BLaER1 treated with 17β-estradiol and CSF1 and Interleukin-3, amounts not matched to agents 10 nM and 100 nM (cell line): ENCODE data around the gene KCNQ1OT1.

Experiments used
- H3K27ac ChIP-seq, 11 experiments: shearing (Covaris generic); formaldehyde crosslinking; 2 replicates each; pipeline ENCODE4 v1.8.1; 2022
- H3K27me3 ChIP-seq, 11 experiments: shearing (Covaris generic); formaldehyde crosslinking; 2 replicates each; pipeline ENCODE4 v1.8.1; 2022
- H3K36me3 ChIP-seq, 11 experiments: shearing (Covaris generic); formaldehyde crosslinking; 2 replicates each; pipeline ENCODE4 v1.8.1; 2022
- H3K4me1 ChIP-seq, 10 experiments: shearing (Covaris generic); formaldehyde crosslinking; 2 replicates each; pipeline ENCODE4 v1.8.1; 2022
- H3K4me2 ChIP-seq, 11 experiments: shearing (Covaris generic); formaldehyde crosslinking; 2 replicates each; pipeline ENCODE4 v1.8.1; 2022
- H3K4me3 ChIP-seq, 10 experiments: shearing (Covaris generic); formaldehyde crosslinking; 2 replicates each; pipeline ENCODE4 v1.8.1; 2022
- H3K9ac ChIP-seq, 11 experiments: shearing (Covaris generic); formaldehyde crosslinking; 2 replicates each; pipeline ENCODE4 v1.8.1; 2022
- H3K9me3 ChIP-seq, 11 experiments: shearing (Covaris generic); formaldehyde crosslinking; replicated peaks in 1 of 11; 2 replicates each; pipeline ENCODE4 v1.8.1; 2022
- H4K20me1 ChIP-seq, 11 experiments: shearing (Covaris generic); formaldehyde crosslinking; 2 replicates each; pipeline ENCODE4 v1.8.1; 2022
- Cebpa-rat ChIP-seq, 11 experiments: shearing (Covaris generic); IDR thresholded peaks; 2 replicates each; pipeline ENCODE4 v1.8.1; 2022

KCNQ1OT1 gene

DNA sequence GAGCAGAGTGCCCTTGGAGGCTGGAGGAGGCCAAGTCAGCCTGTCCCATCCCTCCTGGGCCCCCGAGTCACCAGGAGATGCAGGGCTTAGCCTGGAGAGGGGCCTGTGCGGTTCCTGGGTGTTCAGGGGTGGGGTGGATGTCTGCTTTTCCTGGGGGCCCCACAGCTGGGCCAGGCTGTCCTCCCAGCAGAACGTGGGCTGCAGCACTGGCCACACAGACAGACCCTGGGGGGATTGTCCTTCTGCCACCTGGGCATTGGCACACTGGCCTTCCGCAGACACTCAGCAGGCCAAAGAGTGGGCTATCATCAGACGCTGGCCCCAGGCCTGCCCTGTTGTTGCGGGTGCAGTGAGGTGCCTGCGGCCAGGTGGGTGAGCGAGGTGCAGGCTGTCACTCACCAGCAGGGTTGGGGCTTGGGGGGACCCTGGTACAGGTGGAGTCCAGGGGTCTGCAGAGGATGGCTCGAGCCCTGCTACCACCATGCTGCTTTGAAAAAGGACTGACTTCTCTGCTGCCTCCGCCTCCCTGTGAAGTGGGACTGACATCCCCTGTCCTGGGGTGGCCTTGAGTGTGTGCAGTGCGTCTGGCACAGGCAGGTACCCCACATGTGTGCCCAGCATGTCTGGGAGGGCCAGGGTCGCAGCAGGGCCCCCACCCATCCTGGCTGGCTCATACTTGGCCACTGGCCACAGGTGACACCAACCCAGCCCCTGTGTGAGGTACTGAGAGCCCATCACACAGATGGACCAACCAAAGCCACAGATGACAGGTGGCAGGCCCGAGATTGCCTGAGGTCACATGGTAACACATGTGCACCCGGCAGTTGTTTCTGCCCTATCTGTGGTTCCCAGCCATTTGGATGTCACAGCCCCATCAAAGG lies 39.0 kb upstream of the KCNQ1OT1 start:
- H3K4me3 ChIP-seq = no peak overlapping the region
- peak overlapping the region in 10 of 11 experiments; percentile 68 to 81 (median 74); a peak in 20 of 22 replicates for H3K4me2 ChIP-seq
- H3K9ac ChIP-seq = 0 out of 22 replicates have a peak overlapping the region, but pooled peaks of 1 of the 11 experiments have one; percentile 23
- peaks cover 0 to 4% (median 0%) of the 10 kb centered on the region in 11 experiments; a peak in 1 of 22 replicates for H4K20me1 ChIP-seq
- no peaks in the 10 kb centered on the region for H3K9me3 ChIP-seq
- peaks cover 31 to 71% (median 63%) of the 10 kb centered on the region in 10 experiments for H3K4me1 ChIP-seq
- no peaks in the 10 kb centered on the region for H3K36me3 ChIP-seq
- no peaks in the 10 kb centered on the region for H3K27me3 ChIP-seq
- H3K27ac ChIP-seq = peak overlapping the region in 2 of 11 experiments; percentile 11 to 25; a peak in 2 of 22 replicates
- TF ChIP-seq Cebpa-rat (IDR thresholded peaks at IDR 0.05) = no peak

DNA sequence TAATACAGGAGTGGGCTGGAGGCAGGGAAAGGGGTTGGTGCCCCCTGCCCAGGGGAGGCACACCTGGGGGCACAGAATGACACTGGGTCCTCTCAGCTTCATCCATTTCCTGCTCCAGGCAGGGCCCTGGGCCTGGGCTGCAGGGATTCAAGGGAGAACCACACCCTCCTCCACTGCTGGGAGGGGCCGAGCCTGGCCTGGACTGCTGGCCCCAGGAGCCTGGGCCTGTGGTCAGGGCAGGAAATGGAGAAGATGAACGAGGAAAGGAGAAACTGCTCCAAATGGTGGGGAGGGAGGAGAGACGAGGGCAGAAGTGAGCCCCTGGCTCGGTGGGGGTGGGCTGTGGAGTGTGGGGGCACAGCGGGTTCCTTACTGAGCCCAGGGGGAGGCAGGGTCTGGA lies 38.1 kb upstream of the KCNQ1OT1 start:
- Histone ChIP-seq H3K36me3 (no peaks in the 10 kb centered on the region), H3K27me3 (no peaks in the 10 kb centered on the region), H3K9me3 (no peaks in the 10 kb centered on the region), H3K4me3 (no peak overlapping the region), H3K9ac (peak overlapping the region in 7 of 11 experiments; percentile 15 to 50 (median 29); a peak in 5 of 22 replicates), H3K4me2 (peak overlapping the region; percentile 40 to 81 (median 68)), H3K4me1 (peaks cover 38 to 80% (median 71%) of the 10 kb centered on the region in 10 experiments), H4K20me1 (peaks cover 0 to 4% (median 0%) of the 10 kb centered on the region in 11 experiments; a peak in 2 of 22 replicates), H3K27ac (peak overlapping the region in 3 of 11 experiments; percentile 11 to 25 (median 18); a peak in 3 of 22 replicates)
- TF ChIP-seq Cebpa-rat (IDR thresholded peaks at IDR 0.05) = no peak

- peak overlapping the region in 1 of 11 experiments; percentile 50; a peak in 1 of 22 replicates for H3K9ac ChIP-seq
- no peak for TF ChIP-seq Cebpa-rat (IDR thresholded peaks at IDR 0.05)
- H3K4me3 ChIP-seq = no peak overlapping the region
- H4K20me1 ChIP-seq = peaks cover 0 to 4% (median 0%) of the 10 kb centered on the region in 11 experiments; a peak in 2 of 22 replicates
- H3K27ac ChIP-seq = no peak overlapping the region
- peaks cover 38 to 87% (median 76%) of the 10 kb centered on the region in 10 experiments for H3K4me1 ChIP-seq
- no peaks in the 10 kb centered on the region for H3K9me3 ChIP-seq
- H3K36me3 ChIP-seq = no peaks in the 10 kb centered on the region
- H3K27me3 ChIP-seq = no peaks in the 10 kb centered on the region
- peak overlapping the region; percentile 40 to 81 (median 68); a peak in 17 of 22 replicates for H3K4me2 ChIP-seq
Measured at GRCh38 chr11:2737226-2737590, 37.4 kb upstream of the KCNQ1OT1 start.

DNA sequence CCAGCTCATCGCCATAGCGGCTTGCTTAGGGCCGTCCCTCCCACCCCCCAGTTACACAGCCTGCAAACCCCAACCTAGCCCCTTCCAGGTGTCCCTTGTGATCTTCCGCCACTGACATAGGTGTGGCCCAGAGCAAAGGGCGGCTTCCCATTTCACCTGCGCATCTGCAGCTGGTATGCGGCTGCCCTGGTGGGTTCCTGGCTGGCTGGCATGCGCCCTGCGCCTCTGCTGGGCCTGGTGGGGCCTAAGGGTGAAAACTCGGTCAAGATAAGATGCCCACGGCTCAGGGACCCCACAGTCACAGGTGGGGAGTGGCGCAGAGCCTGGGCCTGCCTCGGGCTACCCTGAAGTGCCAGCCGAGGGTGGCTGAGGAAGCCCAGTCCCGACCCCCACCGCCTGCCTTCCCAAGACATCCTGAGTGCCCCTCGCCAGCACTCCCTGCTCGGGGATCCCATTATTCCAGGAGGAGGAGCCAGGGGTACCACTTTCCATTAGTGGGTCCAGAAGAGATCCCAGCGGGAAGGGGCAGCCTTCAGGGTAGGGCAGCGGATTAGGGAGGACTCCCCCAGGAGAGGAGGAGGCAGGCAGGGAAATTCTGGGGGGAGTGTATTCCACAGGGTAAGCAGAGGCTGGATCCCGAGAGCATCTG lies 36.9 kb upstream of the KCNQ1OT1 start:
- peaks cover 43 to 87% (median 80%) of the 10 kb centered on the region in 10 experiments for H3K4me1 ChIP-seq
- no peaks in the 10 kb centered on the region for H3K36me3 ChIP-seq
- no peaks in the 10 kb centered on the region for H3K9me3 ChIP-seq
- H4K20me1 ChIP-seq = peaks cover 0 to 4% (median 0%) of the 10 kb centered on the region in 11 experiments; a peak in 2 of 22 replicates
- H3K4me2 ChIP-seq = peak overlapping the region in 9 of 11 experiments; percentile 40 to 81 (median 68); a peak in 13 of 22 replicates
- no peak for TF ChIP-seq Cebpa-rat (IDR thresholded peaks at IDR 0.05)
- no peak overlapping the region for H3K27ac ChIP-seq
- no peaks in the 10 kb centered on the region for H3K27me3 ChIP-seq
- H3K4me3 ChIP-seq = no peak overlapping the region
- no peak overlapping the region; a peak in 1 of 22 replicates for H3K9ac ChIP-seq

DNA sequence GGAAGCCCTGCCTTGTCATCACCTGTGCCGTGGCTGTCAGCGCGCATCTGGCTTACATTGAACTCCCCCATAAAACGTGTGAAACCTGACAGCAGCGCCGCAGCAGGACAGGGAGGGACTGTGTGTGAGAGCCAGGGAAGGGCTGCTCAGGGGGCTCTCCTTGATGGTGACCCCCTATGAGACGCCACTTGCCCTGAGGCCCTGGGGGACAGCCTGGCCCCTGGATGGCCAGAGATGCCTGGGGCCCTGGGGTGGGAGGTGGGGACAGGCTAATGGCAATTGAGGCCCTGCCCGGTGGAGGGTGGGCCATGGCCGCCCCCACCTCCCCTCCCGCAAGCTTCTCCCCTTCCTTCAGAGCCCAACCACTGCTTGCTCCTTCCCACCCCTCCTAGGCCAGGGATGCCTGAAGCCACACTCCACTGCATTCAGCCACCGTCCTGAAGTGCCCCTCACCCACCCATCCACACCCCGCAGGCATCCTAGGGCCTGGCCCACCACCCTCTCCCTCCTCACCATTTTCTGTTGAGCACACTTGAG lies 35.3 kb upstream of the KCNQ1OT1 start:
- H3K36me3 ChIP-seq = no peaks in the 10 kb centered on the region

GRCh38 chr11:2734181-2735052 lies 34.6 kb upstream of the KCNQ1OT1 start:
- Histone ChIP-seq H3K9ac (no peak overlapping the region), H3K27me3 (no peaks in the 10 kb centered on the region), H3K36me3 (no peaks in the 10 kb centered on the region), H4K20me1 (peaks cover 0 to 15% (median 0%) of the 10 kb centered on the region in 11 experiments; a peak in 3 of 22 replicates), H3K4me1 (peaks cover 48 to 81% (median 74%) of the 10 kb centered on the region in 10 experiments), H3K9me3 (no peaks in the 10 kb centered on the region), H3K4me2 (peak overlapping the region; percentile 45 to 88 (median 72); a peak in 20 of 22 replicates), H3K27ac (no peak overlapping the region), H3K4me3 (no peak overlapping the region)
- no peak for TF ChIP-seq Cebpa-rat (IDR thresholded peaks at IDR 0.05)

More for the DNA sequence above, 35.3 kb upstream of the KCNQ1OT1 start:
- H3K4me1 ChIP-seq = peaks cover 48 to 87% (median 80%) of the 10 kb centered on the region in 10 experiments
- H3K9ac ChIP-seq = no peak overlapping the region
- no peak for TF ChIP-seq Cebpa-rat (IDR thresholded peaks at IDR 0.05)
- H3K27me3 ChIP-seq = no peaks in the 10 kb centered on the region
- peaks cover 0 to 15% (median 0%) of the 10 kb centered on the region in 11 experiments; a peak in 3 of 22 replicates for H4K20me1 ChIP-seq
- no peak overlapping the region for H3K4me3 ChIP-seq
- no peak overlapping the region for H3K27ac ChIP-seq
- H3K4me2 ChIP-seq = peak overlapping the region in 8 of 11 experiments; percentile 59 to 88 (median 76); a peak in 12 of 22 replicates
- no peaks in the 10 kb centered on the region for H3K9me3 ChIP-seq

- Histone ChIP-seq H3K27me3 (no peaks in the 10 kb centered on the region), H3K4me3 (no peak overlapping the region), H3K9me3 (no peaks in the 10 kb centered on the region), H3K4me2 (peak overlapping the region; percentile 45 to 88 (median 72)), H3K36me3 (no peaks in the 10 kb centered on the region), H3K27ac (peak overlapping the region in 1 of 11 experiments; percentile 48; a peak in 2 of 22 replicates), H3K4me1 (peaks cover 43 to 81% (median 71%) of the 10 kb centered on the region in 10 experiments), H3K9ac (peak overlapping the region in 2 of 11 experiments; percentile 41 to 48; a peak in 4 of 22 replicates), H4K20me1 (peaks cover 0 to 15% (median 0%) of the 10 kb centered on the region in 11 experiments; a peak in 3 of 22 replicates)
- TF ChIP-seq Cebpa-rat (IDR thresholded peaks at IDR 0.05) = no peak
Measured at GRCh38 chr11:2732940-2733628, 33.3 kb upstream of the KCNQ1OT1 start.
